Keratinocyte (primary cell): ENCODE data around the gene ISX.

Experiments
- CTCF ChIP-seq, 3 experiments: IDR thresholded peaks in 1 of 3; conservative IDR thresholded peaks in 1 of 3; optimal IDR thresholded peaks in 1 of 3; 2 replicates in 2 of 3; 3 replicates in 1 of 3; pipeline versions ENCODE3 to v1.5.1; 2011; ENCODE audit warnings: low read length in 3 of 3, mild to moderate bottlenecking in 3 of 3, moderate library complexity in 2 of 3, control low read depth in 1 of 3, inconsistent platforms in 1 of 3; ENCODE audit not compliant: insufficient read depth in 2 of 3; ENCODE audit errors: extremely low read depth in 1 of 3
- EZH2 ChIP-seq: IDR thresholded peaks from one replicate; pipeline ENCODE4 v1.6.1; 2012; ENCODE audit warnings: inconsistent platforms, mild to moderate bottlenecking, low read length, moderate library complexity

GRCh38 chr22:35116269-35116668 is 50.3 kb downstream of the ISX start:
- TF ChIP-seq CTCF (optimal IDR thresholded peaks at IDR 0.05 in 1 of 3, IDR thresholded peaks at IDR 0.05 in 1 of 3, conservative IDR thresholded peaks at IDR 0.05 in 1 of 3; ENCODE audit: extremely low read depth in 1 of 3, insufficient read depth in 2 of 3, low read length in 3 of 3), result no peak
- TF ChIP-seq EZH2, result no peak
